Heart left ventricle (tissue), 13 donors: ENCODE data around the gene CHAMP1.

ENCODE experiments used
- POLR2A ChIP-seq, 2 donors: fragments of 450-650 bp; IDR thresholded peaks; one replicate each; pipeline ENCODE4 v1.6.1; 2017; ENCODE audit warnings: antibody characterized with exemption in 2 of 2, mild to moderate bottlenecking in 2 of 2, moderate library complexity in 2 of 2
- TF ChIP-seq, protein P1 (sequence below), 12 donors: fragments of 200-600 bp; sonication (generic) in 4 of 12; IDR thresholded peaks; one replicate each; pipeline versions ENCODE4 v1.5.0 to v1.8.0; 2018 to 2022; ENCODE audit warnings: antibody characterized with exemption in 12 of 12, mild to moderate bottlenecking in 5 of 12
- donor health status: ischemic (EF 13 %, LVEDD 7.1; RV severe dilation, severe dysfunction).
- donor health status: DM: no; HTN: yes; CAD: no.
- donor health status: DM: no; HTN: no; CAD: no.
- donor health status: ischemic (EF 25% LVEDD 6.9; RV normal size, moderate dysfunction).
- donor health status: ischemic (EF 25% LVEDD 5.7; RV mildly dilated, moderate dysfunction).
- donor health status: ischemic (EF 35%, LVEDD 5.7; RV mildly dilated, moderate dysfunction).
- donor health status: nonischemic (EF 11% LVEDD 7.7; RV severe dilation, severe dysfunction).
- donor health status: DM: yes; HTN: yes; CAD: no.
- donor health status: PGD.
- donor health status: ischemic (EF 29% LVEDD 5.4; RV normal size, mild dysfunction).
- donor health status: nonischemic (EF 23%, LVEDD 6.1; RV moderate dilation, normal function).

DNA sequence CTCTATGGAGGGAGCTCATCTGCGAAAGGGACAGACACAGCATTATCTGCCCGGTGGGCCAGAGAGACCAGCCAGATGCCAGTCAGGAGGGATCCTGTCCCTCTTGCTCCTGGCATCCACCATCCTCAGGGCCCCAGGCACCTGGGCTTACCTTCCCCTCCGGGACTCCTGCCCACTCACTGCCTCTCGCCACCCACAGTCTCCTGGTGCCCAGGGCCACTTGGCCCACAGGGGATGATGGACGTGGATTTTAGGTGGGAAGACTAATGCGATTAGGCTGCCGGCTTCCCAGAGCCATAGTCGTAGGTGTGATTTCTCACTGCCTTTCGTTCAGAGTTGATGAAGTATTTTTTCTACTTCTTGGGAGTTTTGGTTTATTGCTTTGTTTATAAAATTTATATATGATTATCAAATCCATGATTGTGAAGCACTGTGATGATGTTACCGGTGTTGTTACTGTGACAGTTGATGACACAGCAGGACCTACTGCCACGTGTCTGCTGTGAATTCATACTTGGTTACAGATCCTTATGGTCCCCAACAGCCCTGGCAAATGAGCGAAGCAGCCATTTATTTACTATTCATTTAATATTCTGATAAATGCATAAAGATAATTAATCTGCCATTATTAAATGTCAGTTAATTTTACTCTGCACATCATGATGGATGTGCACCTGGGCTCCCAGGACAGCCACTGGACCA is 14.5 kb upstream of the CHAMP1 start:
- no peak for TF ChIP-seq POLR2A (IDR thresholded peaks at IDR 0.05)
- TF ChIP-seq, protein P1, sequence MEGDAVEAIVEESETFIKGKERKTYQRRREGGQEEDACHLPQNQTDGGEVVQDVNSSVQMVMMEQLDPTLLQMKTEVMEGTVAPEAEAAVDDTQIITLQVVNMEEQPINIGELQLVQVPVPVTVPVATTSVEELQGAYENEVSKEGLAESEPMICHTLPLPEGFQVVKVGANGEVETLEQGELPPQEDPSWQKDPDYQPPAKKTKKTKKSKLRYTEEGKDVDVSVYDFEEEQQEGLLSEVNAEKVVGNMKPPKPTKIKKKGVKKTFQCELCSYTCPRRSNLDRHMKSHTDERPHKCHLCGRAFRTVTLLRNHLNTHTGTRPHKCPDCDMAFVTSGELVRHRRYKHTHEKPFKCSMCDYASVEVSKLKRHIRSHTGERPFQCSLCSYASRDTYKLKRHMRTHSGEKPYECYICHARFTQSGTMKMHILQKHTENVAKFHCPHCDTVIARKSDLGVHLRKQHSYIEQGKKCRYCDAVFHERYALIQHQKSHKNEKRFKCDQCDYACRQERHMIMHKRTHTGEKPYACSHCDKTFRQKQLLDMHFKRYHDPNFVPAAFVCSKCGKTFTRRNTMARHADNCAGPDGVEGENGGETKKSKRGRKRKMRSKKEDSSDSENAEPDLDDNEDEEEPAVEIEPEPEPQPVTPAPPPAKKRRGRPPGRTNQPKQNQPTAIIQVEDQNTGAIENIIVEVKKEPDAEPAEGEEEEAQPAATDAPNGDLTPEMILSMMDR (IDR thresholded peaks at IDR 0.05): no peak
